Subcutaneous adipose tissue (tissue), 4 donors: ENCODE measurements around the gene SOAT2. TPM values are rescaled to one million over a fixed set of nuclear protein-coding genes. Genes with fewer than 3 reads are reported as not detected.

Experiments
- CTCF ChIP-seq: fragments of 450-650 bp; IDR thresholded peaks from one replicate; pipeline ENCODE4 v1.5.1; 2016; ENCODE audit warnings: low read depth, mild to moderate bottlenecking, control low read depth, antibody characterized with exemption, moderate library complexity
- small RNA-seq: library from RNA; depleted of rRNA; stranded (forward); fragments of <200 nt; gene quantifications from one replicate; pipeline ENCODE3, GENCODE V24; 2016
- total RNA-seq, 4 donors: library from RNA; depleted of rRNA; stranded (reverse); fragments of >200 nt; gene quantifications; one replicate each; pipeline ENCODE4 v1.1.0, GENCODE V29; 2016

SOAT2 gene
- total RNA-seq, 4 donors from 2014 or later = 0.38 TPM; not detected in 3

GRCh38 chr12:53171725-53172329, 68.5 kb downstream of the SOAT2 start:
- TF ChIP-seq CTCF = no peak

GRCh38 chr12:53172352-53172751, 69.1 kb downstream of the SOAT2 start:
- no peak for TF ChIP-seq CTCF

- TF ChIP-seq CTCF = no peak
These were observed 69.9 kb downstream of the SOAT2 start for GRCh38 chr12:53173085-53173715.

Small RNAs within 50 kb of the gene (small RNA-seq; reads per million reads assigned to genes)
- not detected for gene HIGD1AP1
- gene MIR6757 = not detected
- not detected for gene RNU6-333P

Other genes starting within 250 kb of the SOAT2 start
- gene KRT8, start 198.4 kb upstream of the SOAT2 start, total RNA-seq = 10 to 100 TPM in 2 of 4 donors, 1 to 10 TPM in 2; 5.5 to 11.7 (median 8.7) TPM
- gene KRT18, start 154.4 kb upstream of the SOAT2 start, total RNA-seq = 1 to 10 TPM; 3.2 to 9.2 (median 6.5) TPM
- 100 to 1,000 TPM; 471 to 677 (median 528) TPM for gene EIF4B, start 97.0 kb upstream of the SOAT2 start, total RNA-seq
- 100 to 1,000 TPM; 108 to 522 (median 189) TPM for gene TNS2, start 53.4 kb upstream of the SOAT2 start, total RNA-seq
- 10 to 100 TPM; 20.4 to 41.8 (median 24.6) TPM for gene SPRYD3, start 24.1 kb upstream of the SOAT2 start, total RNA-seq
- gene IGFBP6, start 5.8 kb upstream of the SOAT2 start, total RNA-seq = 1,000 to 10,000 TPM in 1 of 4 donors, 100 to 1,000 TPM in 3; 224 to 1,933 (median 278) TPM
- 10 to 100 TPM; 14.0 to 22.3 (median 17.7) TPM for gene ZNF740, start 77.2 kb downstream of the SOAT2 start, total RNA-seq
- 100 to 1,000 TPM in 2 of 4 donors, 10 to 100 TPM in 2; 63.7 to 215 (median 101) TPM for gene CSAD, start 77.4 kb downstream of the SOAT2 start, total RNA-seq
- 1 to 10 TPM in 3 of 4 donors, under 1 TPM in 1; 0.49 to 8.1 (median 3.0) TPM for gene ITGB7, start 103.8 kb downstream of the SOAT2 start, total RNA-seq
- gene RARG, start 128.7 kb downstream of the SOAT2 start, total RNA-seq = 10 to 100 TPM in 3 of 4 donors, 1 to 10 TPM in 1; 4.2 to 14.1 (median 10.9) TPM
- 1 to 10 TPM in 2 of 4 donors, under 1 TPM in 1, not detected in 1; 0.38 to 2.4 (median 2.0) TPM for gene ESPL1, start 164.8 kb downstream of the SOAT2 start, total RNA-seq
- 100 to 1,000 TPM; 523 to 856 (median 791) TPM for gene PFDN5, start 192.1 kb downstream of the SOAT2 start, total RNA-seq
- 10 to 100 TPM; 26.7 to 46.5 (median 40.7) TPM for gene MYG1, start 196.2 kb downstream of the SOAT2 start, total RNA-seq
- gene AAAS, start 218.1 kb downstream of the SOAT2 start, total RNA-seq = 10 to 100 TPM; 30.3 to 56.9 (median 35.0) TPM
- not detected for gene SP7, start 232.9 kb downstream of the SOAT2 start, total RNA-seq